OCI-LY1 (cell line): Measurements from ENCODE around the gene ADAM17.

Source experiments
- H2AFZ ChIP-seq: fragments of 200-600 bp; sonication (generic), shearing (Covaris generic); 2 replicates; pipeline ENCODE4 v1.6.0; 2014; ENCODE audit warnings: antibody characterized with exemption, mild to moderate bottlenecking, low read length
- H3F3A ChIP-seq: fragments of 200-600 bp; sonication (generic), shearing (Covaris generic); 2 replicates; pipeline ENCODE4 v1.6.0; 2014; ENCODE audit warnings: mild to moderate bottlenecking, antibody characterized with exemption, low read length, moderate library complexity; ENCODE audit not compliant: insufficient read depth
- H3K27ac ChIP-seq: fragments of 200-600 bp; sonication (generic); 2 replicates; pipeline ENCODE4 v1.5.1; 2014; ENCODE audit warnings: low read length, mixed run types, mild to moderate bottlenecking, low read depth; ENCODE audit not compliant: poor library complexity, severe bottlenecking
- H3K27me3 ChIP-seq: fragments of 200-600 bp; sonication (generic); 2 replicates; pipeline ENCODE4 v1.6.0; 2014; ENCODE audit warnings: antibody characterized with exemption, mild to moderate bottlenecking, low read length, moderate library complexity; ENCODE audit not compliant: insufficient read depth
- H3K36me3 ChIP-seq: fragments of 200-600 bp; sonication (generic); 2 replicates; pipeline ENCODE4 v1.6.1; 2014; ENCODE audit warnings: mild to moderate bottlenecking, antibody characterized with exemption, low read length, moderate library complexity, mixed read lengths; ENCODE audit not compliant: insufficient read depth
- H3K4me1 ChIP-seq: fragments of 200-600 bp; sonication (generic); 2 replicates; pipeline ENCODE4 v1.5.1; 2014; ENCODE audit warnings: mild to moderate bottlenecking, low read length, moderate library complexity; ENCODE audit not compliant: insufficient read depth, severe bottlenecking
- H3K4me2 ChIP-seq: fragments of 200-600 bp; sonication (generic), shearing (Covaris generic); 2 replicates; pipeline ENCODE4 v1.6.1; 2014; ENCODE audit warnings: low read length
- H3K4me3 ChIP-seq: fragments of 200-600 bp; sonication (generic); 2 replicates; pipeline ENCODE4 v1.5.1; 2014; ENCODE audit warnings: low read length, low read depth, mild to moderate bottlenecking, mixed read lengths; ENCODE audit not compliant: poor library complexity, severe bottlenecking
- H3K79me2 ChIP-seq: fragments of 200-600 bp; shearing (Covaris generic); 2 replicates; pipeline ENCODE4 v1.6.1; 2016; ENCODE audit warnings: mixed run types, low read length, mixed read lengths; ENCODE audit not compliant: insufficient read depth
- H3K9ac ChIP-seq: fragments of 200-600 bp; sonication (generic), shearing (Covaris generic); 2 replicates; pipeline ENCODE4 v1.6.1; 2014; ENCODE audit warnings: mild to moderate bottlenecking, low read length, mixed read lengths
- H3K9me2 ChIP-seq: fragments of 200-600 bp; sonication (generic), shearing (Covaris generic); 2 replicates; pipeline ENCODE4 v1.6.1; 2014; ENCODE audit warnings: low read depth, mild to moderate bottlenecking, low read length, mixed read lengths
- H3K9me3 ChIP-seq: fragments of 200-600 bp; shearing (Covaris generic); 2 replicates; pipeline ENCODE4 v1.6.1; 2014; ENCODE audit warnings: low read length, mixed read lengths
- H4K20me1 ChIP-seq: fragments of 200-600 bp; sonication (generic), shearing (Covaris generic); 2 replicates; pipeline ENCODE4 v1.6.0; 2016; ENCODE audit warnings: mild to moderate bottlenecking, low read length; ENCODE audit not compliant: insufficient read depth
- CTCF ChIP-seq: fragments of 200-600 bp; sonication (generic), shearing (Covaris generic); IDR thresholded peaks from 2 replicates; pipeline ENCODE4 v1.5.1; 2017; ENCODE audit warnings: mild to moderate bottlenecking, antibody characterized with exemption, low read length, moderate library complexity, mixed read lengths
- EZH2 ChIP-seq: fragments of 200-600 bp; sonication (generic), shearing (Covaris generic); IDR thresholded peaks from 2 replicates; pipeline ENCODE4 v1.8.0; 2017; ENCODE audit warnings: borderline replicate concordance, mixed run types, mild to moderate bottlenecking, antibody characterized with exemption, low read length, moderate library complexity, mixed read lengths

Gene ADAM17

GRCh38 chr2:9472511-9472910 lies 83.1 kb downstream of the ADAM17 start:
- Histone ChIP-seq H3K36me3 (peaks cover 59% of the 10 kb centered on the region), H3K4me1 (peaks cover 16% of the 10 kb centered on the region), H3K27me3 (no peaks in the 10 kb centered on the region), H3K9me3 (0 out of 2 replicates have a peak, but pooled peaks cover 2% of the 10 kb centered on the region), H3F3A (no peaks in the 10 kb centered on the region), H4K20me1 (no peaks in the 10 kb centered on the region), H3K9me2 (no peaks in the 10 kb centered on the region), H3K9ac (no peak overlapping the region), H2AFZ (no peak overlapping the region), H3K27ac (peak overlapping the region; percentile 61), H3K79me2 (no peaks in the 10 kb centered on the region), H3K4me2 (no peak overlapping the region), H3K4me3 (no peak overlapping the region)
- no peak for TF ChIP-seq EZH2
- no peak for TF ChIP-seq CTCF

- no peak overlapping the region for H3K4me3 ChIP-seq
- no peaks in the 10 kb centered on the region for H3K79me2 ChIP-seq
- no peaks in the 10 kb centered on the region for H3K27me3 ChIP-seq
- H3K9me3 ChIP-seq = no peaks in the 10 kb centered on the region
- H3K9me2 ChIP-seq = no peaks in the 10 kb centered on the region
- H3K4me2 ChIP-seq = no peak overlapping the region
- TF ChIP-seq EZH2 (no peak), CTCF (no peak)
- no peak overlapping the region for H2AFZ ChIP-seq
- H4K20me1 ChIP-seq = no peaks in the 10 kb centered on the region
- no peak overlapping the region for H3K27ac ChIP-seq
- peaks cover 55% of the 10 kb centered on the region for H3K36me3 ChIP-seq
- no peaks in the 10 kb centered on the region for H3F3A ChIP-seq
- no peak overlapping the region for H3K9ac ChIP-seq
- peaks cover 16% of the 10 kb centered on the region for H3K4me1 ChIP-seq
Measured at GRCh38 chr2:9471206-9471605, 84.4 kb downstream of the ADAM17 start.

GRCh38 chr2:9467687-9468086 lies 87.9 kb downstream of the ADAM17 start:
- no peak overlapping the region for H3K4me3 ChIP-seq
- H3K9me2 ChIP-seq = no peaks in the 10 kb centered on the region
- H3K4me2 ChIP-seq = no peak overlapping the region
- H3F3A ChIP-seq = no peaks in the 10 kb centered on the region
- no peak overlapping the region for H2AFZ ChIP-seq
- H3K27me3 ChIP-seq = no peaks in the 10 kb centered on the region
- H3K36me3 ChIP-seq = peaks cover 70% of the 10 kb centered on the region
- no peaks in the 10 kb centered on the region for H3K4me1 ChIP-seq
- no peaks in the 10 kb centered on the region for H3K9me3 ChIP-seq
- no peak overlapping the region for H3K9ac ChIP-seq
- no peak for TF ChIP-seq CTCF
- H3K27ac ChIP-seq = no peak overlapping the region
- H4K20me1 ChIP-seq = no peaks in the 10 kb centered on the region
- H3K79me2 ChIP-seq = no peaks in the 10 kb centered on the region
